HFF-Myc (cell line): ENCODE measurements around the gene PHYKPL.

Experiments
- DNase-seq: peaks from one replicate; pipeline ENCODE4 v3.0.0-alpha.2; 2011; ENCODE audit warnings: low read depth; ENCODE audit errors: extremely low read depth
- H3K4me3 ChIP-seq: replicated peaks from 2 replicates; pipeline ENCODE4 v1.5.1; 2011; ENCODE audit warnings: low read depth, mild to moderate bottlenecking, control low read depth, low read length
- TF ChIP-seq, protein P1 (sequence below): IDR thresholded peaks from 2 replicates; pipeline ENCODE4 v1.5.1; 2012; ENCODE audit warnings: mild to moderate bottlenecking, low read depth, low read length, control low read depth; ENCODE audit errors: missing control alignments

Gene PHYKPL

DNA sequence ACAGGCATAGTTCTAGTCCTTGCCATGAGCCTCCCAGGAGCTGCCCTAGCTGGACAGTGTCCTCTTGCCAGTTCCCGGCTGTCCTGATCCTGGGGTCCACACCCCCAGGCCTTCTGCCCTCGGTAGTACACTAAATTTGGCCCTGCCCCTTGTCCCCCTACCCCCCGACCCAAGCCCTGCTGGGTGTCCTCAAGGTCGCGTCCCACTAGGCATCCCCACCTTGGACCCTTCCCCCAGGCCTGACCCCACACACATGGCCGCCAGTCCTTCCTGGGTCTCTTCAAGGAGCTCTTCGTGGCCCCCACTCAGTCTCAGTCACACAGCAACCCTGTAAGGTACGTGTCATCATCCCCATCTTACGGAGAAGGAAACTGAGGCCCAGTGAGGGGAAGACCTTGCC is 40.0 kb upstream of the PHYKPL start:
- TF ChIP-seq, protein P1, sequence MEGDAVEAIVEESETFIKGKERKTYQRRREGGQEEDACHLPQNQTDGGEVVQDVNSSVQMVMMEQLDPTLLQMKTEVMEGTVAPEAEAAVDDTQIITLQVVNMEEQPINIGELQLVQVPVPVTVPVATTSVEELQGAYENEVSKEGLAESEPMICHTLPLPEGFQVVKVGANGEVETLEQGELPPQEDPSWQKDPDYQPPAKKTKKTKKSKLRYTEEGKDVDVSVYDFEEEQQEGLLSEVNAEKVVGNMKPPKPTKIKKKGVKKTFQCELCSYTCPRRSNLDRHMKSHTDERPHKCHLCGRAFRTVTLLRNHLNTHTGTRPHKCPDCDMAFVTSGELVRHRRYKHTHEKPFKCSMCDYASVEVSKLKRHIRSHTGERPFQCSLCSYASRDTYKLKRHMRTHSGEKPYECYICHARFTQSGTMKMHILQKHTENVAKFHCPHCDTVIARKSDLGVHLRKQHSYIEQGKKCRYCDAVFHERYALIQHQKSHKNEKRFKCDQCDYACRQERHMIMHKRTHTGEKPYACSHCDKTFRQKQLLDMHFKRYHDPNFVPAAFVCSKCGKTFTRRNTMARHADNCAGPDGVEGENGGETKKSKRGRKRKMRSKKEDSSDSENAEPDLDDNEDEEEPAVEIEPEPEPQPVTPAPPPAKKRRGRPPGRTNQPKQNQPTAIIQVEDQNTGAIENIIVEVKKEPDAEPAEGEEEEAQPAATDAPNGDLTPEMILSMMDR = no peak
- H3K4me3 ChIP-seq = no peak overlapping the region
- no peak for DNase-seq

DNA sequence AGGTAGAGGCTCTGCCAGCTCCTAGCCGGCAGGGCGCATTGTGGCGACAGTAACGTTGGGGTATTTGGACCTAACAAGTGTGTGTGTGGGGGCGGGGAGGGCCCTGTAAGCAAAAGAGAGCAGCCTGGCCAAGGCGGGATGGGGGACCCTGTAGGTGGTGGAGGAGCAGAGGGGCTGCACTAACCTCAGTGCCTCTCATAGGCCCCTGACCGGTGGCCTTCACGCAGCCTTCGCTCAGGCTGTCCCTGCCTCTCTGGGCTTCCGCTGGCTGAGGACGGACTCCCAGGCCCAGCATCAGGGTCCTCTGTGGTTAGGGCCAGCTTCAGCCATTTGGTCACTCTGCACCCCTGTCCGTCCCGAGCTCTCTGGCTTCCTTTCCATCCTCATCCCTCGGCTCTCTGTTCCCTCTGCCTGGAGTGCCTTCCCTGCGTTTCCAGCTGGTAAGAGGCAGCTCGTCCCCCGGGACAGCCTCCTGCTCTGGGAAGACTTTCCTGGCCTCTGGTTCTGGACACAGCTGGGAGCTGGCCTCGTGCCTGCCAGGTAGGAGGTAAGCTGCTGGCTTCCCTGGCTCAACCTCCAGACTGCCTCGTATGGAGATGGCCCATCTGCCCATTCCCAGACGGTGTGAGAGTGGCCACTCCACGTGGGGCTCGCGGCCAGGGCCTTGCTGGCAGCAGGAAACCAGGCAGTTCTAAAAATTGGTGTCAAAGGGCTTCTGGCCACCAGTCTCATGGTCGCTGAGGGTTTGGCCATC is 39.3 kb upstream of the PHYKPL start:
- TF ChIP-seq, protein P1 = no peak

DNA sequence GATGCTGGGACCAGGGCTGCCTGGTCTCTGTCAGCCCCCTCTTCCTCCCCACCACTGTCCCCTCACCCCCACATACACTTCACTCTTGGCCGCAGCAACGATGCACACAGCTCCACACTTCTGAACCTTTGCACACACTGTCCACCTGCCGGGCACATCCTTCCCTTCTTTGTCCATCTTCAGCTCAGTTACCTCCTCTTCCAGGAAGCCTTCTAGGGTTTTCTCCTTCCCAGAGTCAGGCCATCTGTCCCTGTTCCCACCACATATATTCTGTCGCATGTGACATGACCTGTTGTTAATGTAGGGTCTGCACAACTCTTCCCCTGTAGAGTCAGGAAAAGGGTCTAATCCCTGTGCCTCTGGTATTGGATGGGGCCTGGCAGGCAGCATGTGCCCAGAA is 38.6 kb upstream of the PHYKPL start:
- TF ChIP-seq, protein P1 = no peak
- no peak overlapping the region for H3K4me3 ChIP-seq
- DNase-seq = no peak

More for the DNA sequence above, 39.3 kb upstream of the PHYKPL start:
- no peak overlapping the region for H3K4me3 ChIP-seq
- DNase-seq = no peak

DNA sequence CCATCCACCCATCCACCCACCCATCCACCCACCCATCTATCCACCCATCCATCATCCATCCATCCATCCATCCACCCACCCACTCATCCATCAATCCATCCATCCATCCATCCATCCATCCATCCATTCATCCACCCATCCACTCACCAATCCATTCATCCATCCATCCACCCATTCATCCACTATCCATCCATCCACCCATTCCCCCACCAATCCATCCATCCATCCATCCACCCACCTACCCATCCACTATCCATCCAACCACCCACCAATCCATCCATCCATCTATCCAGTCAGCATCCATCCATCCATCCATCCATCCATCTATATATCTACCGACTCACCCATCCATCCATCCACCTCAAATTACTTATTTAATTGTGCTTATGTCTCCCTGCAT is 36.9 kb upstream of the PHYKPL start:
- no peak overlapping the region for H3K4me3 ChIP-seq
- TF ChIP-seq, protein P1 = no peak
- no peak for DNase-seq

DNA sequence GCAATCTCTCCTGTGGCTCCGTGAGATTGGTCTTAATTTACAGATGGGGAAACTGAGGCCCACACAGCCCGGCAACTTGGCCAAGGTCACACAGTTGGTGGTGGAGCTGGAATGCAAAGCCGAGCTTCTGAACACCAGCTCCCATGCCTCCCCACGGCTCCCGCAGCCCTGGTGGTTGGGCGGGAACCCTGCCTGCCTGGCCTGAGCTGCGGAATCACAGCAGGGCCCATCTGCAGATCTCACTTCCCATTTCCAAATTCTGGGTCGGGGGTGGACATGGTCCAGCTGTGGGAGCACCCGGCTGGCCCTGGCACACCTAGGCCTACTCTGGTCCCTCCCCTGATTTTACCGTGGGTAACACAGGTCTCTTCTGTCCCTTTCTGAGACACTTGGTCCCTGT is 35.3 kb upstream of the PHYKPL start:
- H3K4me3 ChIP-seq = no peak overlapping the region
- TF ChIP-seq, protein P1 = no peak
- no peak for DNase-seq

DNA sequence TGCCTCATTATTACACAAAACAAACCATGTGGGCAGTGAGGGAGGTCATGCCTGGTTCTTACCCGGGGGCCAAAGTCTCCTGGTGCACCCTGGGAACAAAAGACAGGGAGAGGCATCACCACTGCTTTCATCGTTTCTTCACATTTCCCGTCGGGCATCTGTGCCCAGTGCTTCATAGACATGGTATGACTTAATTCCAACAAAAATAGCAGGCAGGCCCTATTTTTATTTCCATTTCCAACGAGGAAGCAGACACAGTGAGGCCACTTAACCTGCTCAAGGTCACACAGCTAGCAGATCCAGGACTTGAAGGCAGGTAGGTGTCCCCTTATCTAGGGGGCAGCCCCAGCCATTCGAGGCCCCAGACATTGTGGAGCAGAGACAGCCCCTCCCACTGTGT is 34.6 kb upstream of the PHYKPL start:
- H3K4me3 ChIP-seq = no peak overlapping the region
- no peak for DNase-seq
- TF ChIP-seq, protein P1 = no peak

DNA sequence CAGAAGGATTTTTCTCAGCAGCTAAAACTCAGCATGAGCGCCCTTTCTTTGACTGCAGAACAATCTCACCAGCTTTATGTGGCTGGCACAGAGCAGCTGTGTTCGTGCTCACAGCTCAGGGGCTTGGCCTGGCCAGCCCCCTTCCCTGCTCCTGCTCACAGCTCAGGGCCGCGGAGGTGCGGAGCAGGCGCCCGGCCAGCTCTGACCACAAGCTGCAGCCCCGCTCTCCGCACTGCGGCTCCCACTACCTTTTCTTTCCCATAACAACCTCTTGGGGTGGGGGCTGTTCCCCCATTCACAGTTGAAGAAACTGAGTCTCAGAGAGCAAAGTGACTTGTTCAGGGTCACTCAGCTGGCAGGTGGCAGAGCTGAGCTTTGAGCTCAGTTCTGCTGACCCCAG is 34.0 kb upstream of the PHYKPL start:
- no peak overlapping the region for H3K4me3 ChIP-seq
- TF ChIP-seq, protein P1 = no peak
- DNase-seq = no peak
